HL-60 (cell line): ENCODE measurements around the gene DIAPH2.

Experiments used
- DNase-seq, 2 experiments: peaks; one replicate each; pipeline ENCODE4 v3.0.0-alpha.2; 2010 to 2020; ENCODE audit warnings: low read depth in 1 of 2, low spot score in 1 of 2
- H3K27ac ChIP-seq: fragments of 250-450 bp; sonication (Bioruptor Pico); replicated peaks from 2 replicates; pipeline ENCODE4 v1.5.1; 2020; ENCODE audit warnings: mild to moderate bottlenecking, moderate library complexity
- H3K27me3 ChIP-seq: fragments of 250-450 bp; sonication (Bioruptor Pico); 2 replicates; pipeline ENCODE4 v1.5.1; 2021; ENCODE audit warnings: mild to moderate bottlenecking, moderate library complexity; ENCODE audit not compliant: insufficient read depth, poor library complexity, severe bottlenecking
- H3K4me3 ChIP-seq: replicated peaks from 2 replicates; pipeline ENCODE4 v1.5.1; 2011; ENCODE audit warnings: mild to moderate bottlenecking, control low read depth, low read length; ENCODE audit not compliant: insufficient read depth
- CTCF ChIP-seq: IDR thresholded peaks from one replicate; pipeline ENCODE4 v1.5.1; 2011; ENCODE audit warnings: low read length, control low read depth, inconsistent platforms; ENCODE audit not compliant: insufficient read depth
- GABPA ChIP-seq: IDR thresholded peaks from 2 replicates; pipeline ENCODE4 v1.6.1; 2012; ENCODE audit warnings: low read depth
- POLR2AphosphoS5 ChIP-seq: IDR thresholded peaks from 2 replicates; pipeline ENCODE4 v1.6.1; 2012; ENCODE audit warnings: low read depth
- REST ChIP-seq: IDR thresholded peaks from 2 replicates; pipeline ENCODE4 v1.6.1; 2012; ENCODE audit warnings: low read depth; ENCODE audit not compliant: insufficient replicate concordance
- SPI1 ChIP-seq: IDR thresholded peaks from 2 replicates; pipeline ENCODE4 v1.6.1; 2012; ENCODE audit warnings: low read depth, mild to moderate bottlenecking, borderline replicate concordance

The DIAPH2 gene

GRCh38 chrX:97234471-97235081, 549.9 kb downstream of the DIAPH2 start:
- H3K27ac ChIP-seq = no peak overlapping the region
- H3K4me3 ChIP-seq = no peak overlapping the region
- DNase-seq = no peak
- no peaks in the 10 kb centered on the region for H3K27me3 ChIP-seq
- no peak for TF ChIP-seq POLR2AphosphoS5
- TF ChIP-seq SPI1 = no peak
- TF ChIP-seq GABPA = no peak
- no peak for TF ChIP-seq CTCF
- no peak for TF ChIP-seq REST

GRCh38 chrX:97238632-97239031, 554.0 kb downstream of the DIAPH2 start:
- H3K27ac ChIP-seq = no peak overlapping the region
- no peak for TF ChIP-seq SPI1
- no peak for TF ChIP-seq REST
- no peak for TF ChIP-seq GABPA
- TF ChIP-seq CTCF = no peak
- TF ChIP-seq POLR2AphosphoS5 = no peak
- H3K27me3 ChIP-seq = no peaks in the 10 kb centered on the region
- no peak overlapping the region for H3K4me3 ChIP-seq
- DNase-seq = no peak

GRCh38 chrX:97252111-97252510, 567.5 kb downstream of the DIAPH2 start:
- TF ChIP-seq REST (no peak), CTCF (no peak), SPI1 (no peak), GABPA (no peak), POLR2AphosphoS5 (no peak)
- no peak for DNase-seq
- Histone ChIP-seq H3K27ac (no peak overlapping the region), H3K4me3 (no peak overlapping the region), H3K27me3 (no peaks in the 10 kb centered on the region)
